SK-N-MC (cell line): ENCODE measurements around the gene PLEKHA5.

ENCODE experiments used
- EZH2 ChIP-seq: fragments of 200-600 bp; sonication (generic); IDR thresholded peaks from one replicate; pipeline ENCODE4 v1.6.1; 2017; ENCODE audit warnings: antibody characterized with exemption
- FOXP2 ChIP-seq: optimal IDR thresholded peaks from 2 replicates; pipeline ENCODE3; 2011; ENCODE audit warnings: mild to moderate bottlenecking, moderate library complexity; ENCODE audit not compliant: insufficient read depth; ENCODE audit errors: extremely low read length, control extremely low read depth
- POLR2AphosphoS5 ChIP-seq: IDR thresholded peaks from 2 replicates; pipeline ENCODE4 v1.6.1; 2012; ENCODE audit warnings: mild to moderate bottlenecking, low read depth, low read length, borderline replicate concordance

DNA sequence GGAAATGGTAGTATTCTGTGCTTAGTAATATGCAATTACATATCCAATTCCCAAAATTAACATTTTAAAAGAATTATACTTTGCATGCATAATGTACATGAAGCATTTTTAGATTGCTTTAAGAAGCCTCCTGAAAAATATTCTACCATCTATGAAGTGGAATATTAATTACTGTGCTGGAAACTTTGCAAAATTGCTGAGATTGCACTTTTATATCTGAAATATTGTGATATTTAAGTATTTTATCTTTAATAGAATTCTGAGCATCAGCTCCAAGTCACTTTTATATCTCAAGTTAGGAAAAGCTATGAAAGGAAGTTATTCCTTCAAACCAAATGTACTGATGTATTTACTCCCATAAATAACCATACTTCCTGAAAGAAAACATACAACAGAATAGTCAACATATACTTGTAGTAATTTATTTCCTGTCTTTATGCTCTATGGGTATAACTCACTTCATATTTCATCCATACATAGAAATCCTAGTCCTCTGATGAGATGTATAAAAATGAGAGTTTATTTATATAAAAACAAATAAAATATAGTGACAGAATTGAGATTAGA, 152.7 kb downstream of the PLEKHA5 start:
- TF ChIP-seq POLR2AphosphoS5 (no peak), FOXP2 (peak; percentile 69), EZH2 (no peak)
